Kidney tubule cell (primary cell): ENCODE measurements around the gene CCDC7.
"Not testable (repeated sequence)": the region's sequence is repeated elsewhere in the genome, so short reads cannot be mapped to it uniquely, and the experiment has no call there.

Source experiments
- DNase-seq: peaks from one replicate; pipeline ENCODE4 v3.0.0-alpha.2; 2018; ENCODE audit warnings: low spot score

Gene CCDC7

GRCh38 chr10:32445740-32446535 lies at the start of gene CCDC7:
TSS of gene CCDC7 (plus strand) at chr10:32446140. CDS start at chr10:32451643, 5,503 bp downstream.
- DNase-seq: peak; percentile 94

- DNase-seq: not testable (repeated sequence)
These were observed 48.8 kb upstream of the CCDC7 start for GRCh38 chr10:32397163-32397562.

- not testable (repeated sequence) for DNase-seq
These were observed 46.2 kb upstream of the CCDC7 start for GRCh38 chr10:32399720-32400119.

- no peak for DNase-seq
These were observed 45.0 kb upstream of the CCDC7 start for GRCh38 chr10:32400961-32401360.

- no peak for DNase-seq
These were observed 43.4 kb upstream of the CCDC7 start for GRCh38 chr10:32402499-32402898.

- no peak for DNase-seq
These were observed 42.8 kb upstream of the CCDC7 start for GRCh38 chr10:32403091-32403490.

GRCh38 chr10:32408690-32409089 lies 37.2 kb upstream of the CCDC7 start:
- no peak for DNase-seq

GRCh38 chr10:32409741-32410140 lies 36.2 kb upstream of the CCDC7 start:
- peak; percentile 39 for DNase-seq

GRCh38 chr10:32410569-32410968 lies 35.4 kb upstream of the CCDC7 start:
- no peak for DNase-seq

- DNase-seq: no peak
These were observed 34.0 kb upstream of the CCDC7 start for GRCh38 chr10:32411797-32412498.

GRCh38 chr10:32412499-32412853 lies 33.5 kb upstream of the CCDC7 start:
- DNase-seq: peak; percentile 72

- peak; percentile 100 for DNase-seq
These were observed 32.4 kb upstream of the CCDC7 start for GRCh38 chr10:32413513-32413912.

- no peak for DNase-seq
These were observed 30.6 kb upstream of the CCDC7 start for GRCh38 chr10:32415361-32415760.

- no peak for DNase-seq
These were observed 27.9 kb upstream of the CCDC7 start for GRCh38 chr10:32417911-32418547.

- no peak for DNase-seq
These were observed 27.4 kb upstream of the CCDC7 start for GRCh38 chr10:32418572-32418971.

- no peak for DNase-seq
These were observed 26.3 kb upstream of the CCDC7 start for GRCh38 chr10:32419615-32420014.

GRCh38 chr10:32426186-32426585 lies 19.8 kb upstream of the CCDC7 start:
- DNase-seq: no peak

GRCh38 chr10:32433542-32433941 lies 12.4 kb upstream of the CCDC7 start:
- no peak for DNase-seq

- DNase-seq: no peak
These were observed 9.7 kb upstream of the CCDC7 start for GRCh38 chr10:32436215-32436614.

GRCh38 chr10:32437334-32437733 lies 8.6 kb upstream of the CCDC7 start:
- DNase-seq: no peak

GRCh38 chr10:32445036-32445435 lies 904 bp upstream of the CCDC7 start:
- DNase-seq: no peak

- peak; percentile 25 for DNase-seq
These were observed 831 bp downstream of the CCDC7 start for GRCh38 chr10:32446536-32447406.
